ENCODE data around the gene TM9SF3.

GRCh38 chr10:96478355-96478754 is 108.5 kb downstream of the TM9SF3 start:
- TF ChIP-seq CTCF (IDR thresholded peaks at IDR 0.05) (no peak), POLR2A (IDR thresholded peaks at IDR 0.05) (no peak)

Measured in breast epithelium (tissue), 3 donors.